Adrenal gland (tissue), 12 donors: ENCODE data around the gene MALT1. TPM values are rescaled to one million over a fixed set of nuclear protein-coding genes. Genes with fewer than 3 reads are reported as not detected.

Experiments
- DNase-seq, 7 donors: peaks; one replicate each; pipeline ENCODE4 v3.0.0-alpha.2; 2019 to 2020
- H3K27ac ChIP-seq, 5 donors: fragments of 200-600 bp; sonication (generic) in 4 of 5; 1 replicate in 3 of 5; 2 replicates in 2 of 5; pipeline versions ENCODE4 v1.5.1 to v1.8.0; 2016 to 2020; ENCODE audit warnings: mild to moderate bottlenecking in 1 of 5
- H3K27me3 ChIP-seq: fragments of 200-600 bp; 2 replicates; pipeline ENCODE4 v1.8.0; 2021
- H3K36me3 ChIP-seq, 2 donors: fragments of 200-600 bp; replicated peaks in 1 of 2; 1 replicate in 1 of 2; 2 replicates in 1 of 2; pipeline versions ENCODE4 v1.5.1 to v1.8.0; 2018 to 2022
- H3K4me1 ChIP-seq, 2 donors: fragments of 200-600 bp; replicated peaks in 1 of 2; 1 replicate in 1 of 2; 2 replicates in 1 of 2; pipeline versions ENCODE4 v1.5.1 to v1.8.0; 2018 to 2021
- H3K4me3 ChIP-seq, 4 donors: fragments of 200-600 bp; sonication (generic) in 3 of 4; one replicate each; pipeline ENCODE4 v1.5.1; 2016 to 2018
- H3K9me3 ChIP-seq, 3 donors: fragments of 200-600 bp; sonication (generic) in 1 of 3; replicated peaks in 1 of 3; 1 replicate in 2 of 3; 2 replicates in 1 of 3; pipeline versions ENCODE4 v1.5.1 to v1.8.0; 2016 to 2021
- POLR2A ChIP-seq, 2 donors: fragments of 450-650 bp; IDR thresholded peaks; one replicate each; pipeline ENCODE4 v1.6.1; 2017; ENCODE audit warnings: antibody characterized with exemption in 2 of 2, mild to moderate bottlenecking in 2 of 2, moderate library complexity in 1 of 2
- WGBS, 4 donors: extraction: QIAGEN DNeasy Blood & Tissue Kit in 2 of 4; methylation state at CpG; one replicate each; pipeline versions ENCODE4 v1.1.5 to v1.1.7; 2013 to 2017; 5-methylcytosine and 5-hydroxymethylcytosine counted together
- intact Hi-C, 2 donors: fragments of 100-400 bp; cut with DNase I; formaldehyde crosslinking; loops; one replicate each; pipeline versions ENCODE4 v1.14.1 to v1.15.0; 2022 to 2023
- polyA plus RNA-seq, 3 donors: library from polyadenylated mRNA; stranded (reverse); fragments of 200-250 nt in 2 of 3; fragments of 350-450 nt in 1 of 3; fragmentation: Illumina TruSeq in 1 of 3; extraction: RNeasy Lipid Tissue Mini Kit (QIAGEN cat#74804) in 1 of 3; gene quantifications; one replicate each; pipeline ENCODE4 v1.2.3, GENCODE V29; 2013 to 2014
- total RNA-seq, 9 donors: library from RNA; depleted of rRNA in 4 of 9; stranded (reverse); fragments of >200 nt in 4 of 9; fragments of 120-200 nt in 1 of 9; fragmentation: NEBNext Ultra II Directional in 1 of 9; extraction: Animal tissue kit (Norgen Biotek cat#: 25700) in 1 of 9; gene quantifications; one replicate each; pipeline versions ENCODE4 v1.1.0 to v1.2.4, GENCODE V29; 2013 to 2023
- TF ChIP-seq, protein P1 (sequence below), 6 experiments: fragments of 450-650 bp in 4 of 6; fragments of 200-600 bp in 2 of 6; sonication (generic) in 1 of 6; IDR thresholded peaks; 1 replicate in 5 of 6; 2 replicates in 1 of 6; pipeline versions ENCODE4 v1.5.1 to v1.8.0; 2016 to 2021; ENCODE audit warnings: antibody characterized with exemption in 6 of 6, mild to moderate bottlenecking in 2 of 6, moderate library complexity in 1 of 6
- donor health status: healthy with polysubstance abuse.
- donor health status: Bipolar disorder and iron deficiency.
- donor health status: DM: yes; HTN: yes; CAD: no.
- donor health status: DM: no; HTN: no; CAD: no.
- donor health status: DM: no; HTN: no; CAD: no.
- donor health status: DM: yes; HTN: yes; CAD: no.

Gene MALT1
- total and polyA plus RNA-seq, 12 donors, result 4.2 to 19.2 (median 9.4) TPM

DNA sequence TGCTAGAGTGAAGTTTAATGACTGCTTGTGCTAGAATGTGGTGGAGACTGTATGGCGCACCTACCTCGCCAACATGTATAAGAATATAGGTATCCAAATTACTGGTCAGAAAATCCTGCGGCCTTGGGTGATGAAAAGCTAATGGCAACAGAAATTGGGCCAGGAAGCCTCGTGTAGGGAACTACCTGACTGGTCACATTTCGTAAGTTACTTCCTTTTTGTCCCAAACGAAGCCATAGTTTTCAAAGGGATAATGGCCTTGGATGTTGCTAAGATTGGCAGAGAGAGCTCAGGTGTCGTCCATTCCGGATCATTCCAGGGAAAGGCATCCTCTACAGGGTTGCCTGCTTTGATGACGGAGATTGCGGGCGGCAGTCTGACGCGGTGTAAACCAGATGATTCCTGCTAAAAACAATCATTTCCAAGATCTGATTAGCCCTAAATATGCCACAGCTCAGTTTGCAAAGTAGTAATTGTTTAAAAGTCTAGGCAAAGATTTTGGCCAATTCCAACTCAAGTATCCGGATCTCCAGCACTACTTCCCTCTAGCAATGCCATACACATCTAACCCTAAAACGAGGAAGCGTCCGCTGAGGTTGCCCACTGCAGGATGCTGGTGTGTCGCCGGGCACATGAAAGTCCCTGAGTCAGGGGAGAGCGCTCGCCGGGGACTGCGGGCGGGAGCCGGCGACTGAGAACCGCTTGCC lies 708 bp upstream of the MALT1 start:
- Histone ChIP-seq H3K4me3 (peak overlapping the region in 2 of 4 donors; percentile 71 to 98), H3K4me1 (peaks cover 5 to 11% of the 10 kb centered on the region in 2 donors), H3K9me3 (no peaks in the 10 kb centered on the region), H3K36me3 (no peaks in the 10 kb centered on the region), H3K27ac (peak overlapping the region in 3 of 5 donors; percentile 94 to 99 (median 97)), H3K27me3 (no peaks in the 10 kb centered on the region)
- WGBS, 4 donors, result 15 to 24% (median 17%) methylated on average over 17 to 27 of the region's 27 CpGs
- TF ChIP-seq, protein P1, sequence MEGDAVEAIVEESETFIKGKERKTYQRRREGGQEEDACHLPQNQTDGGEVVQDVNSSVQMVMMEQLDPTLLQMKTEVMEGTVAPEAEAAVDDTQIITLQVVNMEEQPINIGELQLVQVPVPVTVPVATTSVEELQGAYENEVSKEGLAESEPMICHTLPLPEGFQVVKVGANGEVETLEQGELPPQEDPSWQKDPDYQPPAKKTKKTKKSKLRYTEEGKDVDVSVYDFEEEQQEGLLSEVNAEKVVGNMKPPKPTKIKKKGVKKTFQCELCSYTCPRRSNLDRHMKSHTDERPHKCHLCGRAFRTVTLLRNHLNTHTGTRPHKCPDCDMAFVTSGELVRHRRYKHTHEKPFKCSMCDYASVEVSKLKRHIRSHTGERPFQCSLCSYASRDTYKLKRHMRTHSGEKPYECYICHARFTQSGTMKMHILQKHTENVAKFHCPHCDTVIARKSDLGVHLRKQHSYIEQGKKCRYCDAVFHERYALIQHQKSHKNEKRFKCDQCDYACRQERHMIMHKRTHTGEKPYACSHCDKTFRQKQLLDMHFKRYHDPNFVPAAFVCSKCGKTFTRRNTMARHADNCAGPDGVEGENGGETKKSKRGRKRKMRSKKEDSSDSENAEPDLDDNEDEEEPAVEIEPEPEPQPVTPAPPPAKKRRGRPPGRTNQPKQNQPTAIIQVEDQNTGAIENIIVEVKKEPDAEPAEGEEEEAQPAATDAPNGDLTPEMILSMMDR (IDR thresholded peaks at IDR 0.05), result no peak
- TF ChIP-seq POLR2A (IDR thresholded peaks at IDR 0.05), result no peak
- no peak for DNase-seq
- intact Hi-C loops, result loop anchor here (5.0 to 10.0 kb wide), 2 partner anchors 97 to 136 kb away; no protein-coding TSS in a partner anchor

DNA sequence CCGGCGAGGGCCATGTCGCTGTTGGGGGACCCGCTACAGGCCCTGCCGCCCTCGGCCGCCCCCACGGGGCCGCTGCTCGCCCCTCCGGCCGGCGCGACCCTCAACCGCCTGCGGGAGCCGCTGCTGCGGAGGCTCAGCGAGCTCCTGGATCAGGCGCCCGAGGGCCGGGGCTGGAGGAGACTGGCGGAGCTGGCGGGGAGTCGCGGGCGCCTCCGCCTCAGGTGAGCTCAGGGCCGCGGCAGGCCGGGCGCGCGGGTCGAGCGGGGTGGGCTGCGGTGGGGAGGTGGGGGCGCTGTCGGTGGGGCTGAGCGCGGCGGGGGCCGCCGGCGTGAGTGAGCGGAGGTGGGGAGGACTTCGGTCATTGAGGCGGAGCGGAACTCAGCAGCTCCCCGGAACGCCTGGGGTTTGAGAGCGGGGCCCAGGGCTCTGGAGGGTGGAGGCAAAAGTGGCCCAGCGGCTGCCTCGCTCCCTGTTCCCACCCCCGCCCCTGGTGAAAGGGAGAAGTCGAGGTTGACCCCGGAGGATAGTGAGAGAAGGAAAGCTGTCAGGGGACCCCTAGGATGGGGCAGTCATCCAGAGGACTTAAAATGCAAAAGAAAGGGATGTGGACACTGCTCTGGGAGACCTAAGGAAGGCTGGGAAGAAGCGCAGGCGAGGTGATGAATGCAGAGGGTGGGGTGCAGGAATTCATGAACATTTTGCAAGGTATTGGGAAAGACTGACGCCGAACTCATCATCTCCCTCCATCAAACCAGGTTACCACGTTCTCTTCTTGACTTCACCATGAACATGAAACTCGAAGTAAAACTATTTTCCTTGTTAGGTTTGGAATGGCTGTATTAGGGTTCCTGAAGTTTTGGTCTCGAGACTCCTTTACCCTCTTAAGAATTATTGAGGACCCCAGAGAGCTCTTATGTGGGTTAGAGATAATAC lies 633 bp downstream of the MALT1 start:
- no peaks in the 10 kb centered on the region for H3K9me3 ChIP-seq
- no peaks in the 10 kb centered on the region for H3K27me3 ChIP-seq
- no peaks in the 10 kb centered on the region for H3K36me3 ChIP-seq
- intact Hi-C loops, result loop anchor here (5.0 to 10.0 kb wide), 2 partner anchors 95 to 137 kb away; no protein-coding TSS in a partner anchor
- H3K4me3 ChIP-seq, result peak overlapping the region; percentile 49 to 98 (median 76)
- H3K27ac ChIP-seq, result peak overlapping the region; percentile 90 to 99 (median 94)
- peaks cover 5 to 11% of the 10 kb centered on the region in 2 donors for H3K4me1 ChIP-seq
- TF ChIP-seq POLR2A (IDR thresholded peaks at IDR 0.05), result no peak
- TF ChIP-seq, protein P1 (IDR thresholded peaks at IDR 0.05), result peak in 1 of 6 experiments; percentile 13
- peak; percentile 26 to 58 (median 50) for DNase-seq
- WGBS, 4 donors, result 1 to 7% (median 2%) methylated on average over 11 to 64 of the region's 64 CpGs

DNA sequence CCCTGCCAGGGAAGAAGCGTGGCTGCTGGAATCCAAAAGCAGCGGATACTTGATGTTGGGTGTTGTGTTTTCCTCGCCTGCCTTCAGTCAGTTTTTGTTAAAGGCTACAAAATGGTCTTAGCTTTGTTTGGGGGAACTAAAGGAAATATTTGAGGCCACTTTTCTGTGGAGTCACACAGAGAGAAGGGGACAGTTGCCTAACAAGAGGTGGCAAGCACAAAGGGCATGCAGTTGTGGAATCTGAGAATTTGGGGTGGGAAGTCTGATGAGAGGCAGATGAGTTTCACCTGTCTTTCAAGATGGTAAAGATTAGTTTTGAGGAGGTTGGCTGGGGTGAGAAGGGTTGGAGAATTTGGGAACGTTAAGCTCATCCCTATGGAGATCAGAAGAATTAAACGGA lies 2.9 kb downstream of the MALT1 start:
- intact Hi-C loops, result loop anchor here (5.0 to 10.0 kb wide), 2 partner anchors 93 to 139 kb away; no protein-coding TSS in a partner anchor
- TF ChIP-seq POLR2A (IDR thresholded peaks at IDR 0.05), result no peak
- TF ChIP-seq, protein P1 (IDR thresholded peaks at IDR 0.05), result no peak

More for the DNA sequence above, 2.9 kb downstream of the MALT1 start:
- H3K9me3 ChIP-seq, result no peaks in the 10 kb centered on the region
- WGBS, 4 donors, result 87 to 95% (median 90%) methylated on average over 5 of the region's 5 CpGs
- H3K27ac ChIP-seq, result no peak overlapping the region
- H3K27me3 ChIP-seq, result no peaks in the 10 kb centered on the region
- no peaks in the 10 kb centered on the region for H3K36me3 ChIP-seq
- peaks cover 5 to 11% of the 10 kb centered on the region in 2 donors for H3K4me1 ChIP-seq
- no peak overlapping the region for H3K4me3 ChIP-seq
- no peak for DNase-seq
